Activated CD8-positive, alpha-beta memory T cell treated with anti-CD3 and anti-CD28 coated beads, Interleukin-2, amount 10 ng/mL, durations not matched to agents 7 days and 5 days (primary cell): ENCODE measurements around the gene BASP1. TPM values are rescaled to one million over a fixed set of nuclear protein-coding genes. Genes with fewer than 3 reads are reported as not detected.
"Not testable (repeated sequence)": the region's sequence is repeated elsewhere in the genome, so short reads cannot be mapped to it uniquely, and the experiment has no call there.

Experiments
- ATAC-seq: fragments of 150-1000 bp; cut with Tn5 transposase; one replicate; pipeline ENCODE4 v1.10.0; 2021; ENCODE audit warnings: moderate library complexity
- CTCF ChIA-PET: fragments of 350-600 bp; sonication (Branson Sonifier 250); formaldehyde crosslinking; loops from one replicate; lab custom pipeline; 2021; ENCODE audit warnings: antibody characterized with exemption; lab: Charles Lee
- DNase-seq: peaks from one replicate; pipeline ENCODE4 v3.0.0-alpha.2; 2020
- H3K27ac Mint-ChIP-seq: one replicate; pipeline ENCODE4 v1.8.0; 2021; ENCODE audit warnings: mild to moderate bottlenecking, mixed read lengths
- H3K27me3 Mint-ChIP-seq: one replicate; pipeline ENCODE4 v1.8.0; 2021; ENCODE audit warnings: mixed read lengths
- H3K36me3 Mint-ChIP-seq: one replicate; pipeline ENCODE4 v1.8.0; 2021; ENCODE audit warnings: mild to moderate bottlenecking, mixed read lengths
- H3K4me1 Mint-ChIP-seq: one replicate; pipeline ENCODE4 v1.8.0; 2021; ENCODE audit warnings: mixed read lengths
- H3K4me3 Mint-ChIP-seq: one replicate; pipeline ENCODE4 v1.8.0; 2021; ENCODE audit warnings: mild to moderate bottlenecking, moderate library complexity, mixed read lengths
- H3K9me3 Mint-ChIP-seq: one replicate; pipeline ENCODE4 v1.8.0; 2022; ENCODE audit warnings: low read depth, mixed read lengths
- total RNA-seq, 2 experiments: library from RNA; stranded (reverse); gene quantifications; one replicate each; pipeline ENCODE4 v1.2.3, GENCODE V29; 2021

Gene BASP1
- total RNA-seq, 2 experiments from 2014 or later: 0.75 TPM; not detected in 1

GRCh38 chr5:17258431-17258830 lies 41.0 kb downstream of the BASP1 start:
- Mint-ChIP-seq H3K4me3 (no peak overlapping the region), H3K27me3 (no peaks in the 10 kb centered on the region), H3K27ac (no peak overlapping the region), H3K4me1 (no peaks in the 10 kb centered on the region), H3K36me3 (no peaks in the 10 kb centered on the region), H3K9me3 (peaks cover 3% of the 10 kb centered on the region)
- DNase-seq (no peak), ATAC-seq (no peak)
- CTCF ChIA-PET: no interaction called here

GRCh38 chr5:17259012-17259411 lies 41.6 kb downstream of the BASP1 start:
- CTCF ChIA-PET, H3K27ac Mint-ChIP-seq, H3K27me3 Mint-ChIP-seq, ATAC-seq, H3K36me3 Mint-ChIP-seq, H3K9me3 Mint-ChIP-seq, H3K4me3 Mint-ChIP-seq, DNase-seq, H3K4me1 Mint-ChIP-seq: not testable (repeated sequence)

GRCh38 chr5:17259630-17260257 lies 42.3 kb downstream of the BASP1 start:
- Mint-ChIP-seq H3K27me3 (no peaks in the 10 kb centered on the region), H3K27ac (no peak overlapping the region), H3K4me1 (no peaks in the 10 kb centered on the region), H3K36me3 (no peaks in the 10 kb centered on the region), H3K4me3 (no peak overlapping the region), H3K9me3 (peaks cover 3% of the 10 kb centered on the region)
- no peak for DNase-seq
- CTCF ChIA-PET: no interaction called here
- no peak for ATAC-seq

- Mint-ChIP-seq H3K4me1 (no peaks in the 10 kb centered on the region), H3K27ac (no peak overlapping the region), H3K4me3 (no peak overlapping the region), H3K9me3 (peaks cover 3% of the 10 kb centered on the region), H3K36me3 (no peaks in the 10 kb centered on the region), H3K27me3 (no peaks in the 10 kb centered on the region)
- DNase-seq: no peak
- CTCF ChIA-PET: no interaction called here
- no peak for ATAC-seq
These were observed 43.1 kb downstream of the BASP1 start for GRCh38 chr5:17260549-17260948.

- no peak overlapping the region for H3K27ac Mint-ChIP-seq
- no peaks in the 10 kb centered on the region for H3K4me1 Mint-ChIP-seq
- H3K4me3 Mint-ChIP-seq: no peak overlapping the region
- CTCF ChIA-PET: no interaction called here
- no peak for DNase-seq
- no peak for ATAC-seq
- H3K27me3 Mint-ChIP-seq: no peaks in the 10 kb centered on the region
- H3K9me3 Mint-ChIP-seq: peaks cover 3% of the 10 kb centered on the region
- H3K36me3 Mint-ChIP-seq: no peaks in the 10 kb centered on the region
These were observed 43.6 kb downstream of the BASP1 start for GRCh38 chr5:17261075-17261474.

- Mint-ChIP-seq H3K27ac (no peak overlapping the region), H3K4me3 (no peak overlapping the region), H3K36me3 (no peaks in the 10 kb centered on the region), H3K9me3 (peaks cover 3% of the 10 kb centered on the region), H3K27me3 (no peaks in the 10 kb centered on the region), H3K4me1 (no peaks in the 10 kb centered on the region)
- ATAC-seq (no peak), DNase-seq (no peak)
- CTCF ChIA-PET: no interaction called here
These were observed 47.6 kb downstream of the BASP1 start for GRCh38 chr5:17265041-17265440.

- no peaks in the 10 kb centered on the region for H3K4me1 Mint-ChIP-seq
- H3K4me3 Mint-ChIP-seq: no peak overlapping the region
- H3K36me3 Mint-ChIP-seq: no peaks in the 10 kb centered on the region
- H3K27ac Mint-ChIP-seq: no peak overlapping the region
- H3K27me3 Mint-ChIP-seq: no peaks in the 10 kb centered on the region
- no peak for DNase-seq
- no peak for ATAC-seq
- H3K9me3 Mint-ChIP-seq: peaks cover 3% of the 10 kb centered on the region
- CTCF ChIA-PET: interaction anchor here (0.9 kb wide), 1 partner anchor 15 kb away, joined by 3 read pairs; no protein-coding TSS in a partner anchor
These were observed 49.7 kb downstream of the BASP1 start for GRCh38 chr5:17267106-17267505.

GRCh38 chr5:17269201-17269600 lies 51.8 kb downstream of the BASP1 start:
- no peak overlapping the region for H3K4me3 Mint-ChIP-seq
- H3K27me3 Mint-ChIP-seq: no peaks in the 10 kb centered on the region
- no peaks in the 10 kb centered on the region for H3K9me3 Mint-ChIP-seq
- ATAC-seq: no peak
- CTCF ChIA-PET: no interaction called here
- H3K4me1 Mint-ChIP-seq: no peaks in the 10 kb centered on the region
- no peaks in the 10 kb centered on the region for H3K36me3 Mint-ChIP-seq
- H3K27ac Mint-ChIP-seq: no peak overlapping the region
- DNase-seq: no peak

- H3K27ac Mint-ChIP-seq: no peak overlapping the region
- CTCF ChIA-PET: no interaction called here
- no peak for ATAC-seq
These were observed 54.7 kb downstream of the BASP1 start for GRCh38 chr5:17272111-17272510.

GRCh38 chr5:17275289-17276158 lies 58.1 kb downstream of the BASP1 start:
- CTCF ChIA-PET: no interaction called here
- DNase-seq: no peak
- ATAC-seq: no peak
- no peak overlapping the region for H3K4me3 Mint-ChIP-seq
- no peaks in the 10 kb centered on the region for H3K4me1 Mint-ChIP-seq
- no peaks in the 10 kb centered on the region for H3K36me3 Mint-ChIP-seq
- H3K27me3 Mint-ChIP-seq: no peaks in the 10 kb centered on the region
- no peaks in the 10 kb centered on the region for H3K9me3 Mint-ChIP-seq
- H3K27ac Mint-ChIP-seq: no peak overlapping the region

More at GRCh38 chr5:17272111-17272510, 54.7 kb downstream of the BASP1 start:
- DNase-seq: no peak
- H3K4me3 Mint-ChIP-seq: no peak overlapping the region
- no peaks in the 10 kb centered on the region for H3K36me3 Mint-ChIP-seq
- no peaks in the 10 kb centered on the region for H3K27me3 Mint-ChIP-seq
- no peaks in the 10 kb centered on the region for H3K4me1 Mint-ChIP-seq
- H3K9me3 Mint-ChIP-seq: no peaks in the 10 kb centered on the region

- no peak for ATAC-seq
- H3K4me3 Mint-ChIP-seq: no peak overlapping the region
- H3K36me3 Mint-ChIP-seq: no peaks in the 10 kb centered on the region
- no peaks in the 10 kb centered on the region for H3K27me3 Mint-ChIP-seq
- no peaks in the 10 kb centered on the region for H3K9me3 Mint-ChIP-seq
- no peaks in the 10 kb centered on the region for H3K4me1 Mint-ChIP-seq
- no peak overlapping the region for H3K27ac Mint-ChIP-seq
- DNase-seq: no peak
- CTCF ChIA-PET: no interaction called here
These were observed 59.0 kb downstream of the BASP1 start for GRCh38 chr5:17276445-17276844.

GRCh38 chr5:17277907-17278306 lies 60.5 kb downstream of the BASP1 start:
- DNase-seq (no peak), ATAC-seq (no peak)
- Mint-ChIP-seq H3K27me3 (no peaks in the 10 kb centered on the region), H3K4me3 (no peak overlapping the region), H3K36me3 (no peaks in the 10 kb centered on the region), H3K9me3 (peaks cover 2% of the 10 kb centered on the region), H3K27ac (no peak overlapping the region), H3K4me1 (no peaks in the 10 kb centered on the region)
- CTCF ChIA-PET: no interaction called here

- DNase-seq (no peak), ATAC-seq (no peak)
- Mint-ChIP-seq H3K36me3 (no peaks in the 10 kb centered on the region), H3K27me3 (no peaks in the 10 kb centered on the region), H3K4me1 (no peaks in the 10 kb centered on the region), H3K4me3 (no peak overlapping the region), H3K9me3 (peaks cover 7% of the 10 kb centered on the region), H3K27ac (no peak overlapping the region)
- CTCF ChIA-PET: no interaction called here
These were observed 61.5 kb downstream of the BASP1 start for GRCh38 chr5:17278931-17279330.

GRCh38 chr5:17279487-17279886 lies 62.1 kb downstream of the BASP1 start:
- CTCF ChIA-PET: no interaction called here
- no peak for DNase-seq

More at GRCh38 chr5:17279487-17279886, 62.1 kb downstream of the BASP1 start:
- Mint-ChIP-seq H3K36me3 (no peaks in the 10 kb centered on the region), H3K9me3 (peaks cover 9% of the 10 kb centered on the region), H3K27me3 (no peaks in the 10 kb centered on the region), H3K27ac (no peak overlapping the region), H3K4me3 (no peak overlapping the region), H3K4me1 (no peaks in the 10 kb centered on the region)
- no peak for ATAC-seq
